ENCODE results near the gene UTRN. TPM values are rescaled to one million over a fixed set of nuclear protein-coding genes. Genes with fewer than 3 reads are reported as not detected.

The UTRN gene
- polyA plus RNA-seq, 12 donors = 41.5 to 121 (median 59.3) TPM; not detected in 1

Other genes with a start within 250 kb of the UTRN start
- gene SF3B5, start 189.8 kb upstream of the UTRN start, polyA plus RNA-seq (ENCODE audit: insufficient read length in 12 of 12) = 10 to 100 TPM in 11 of 12 donors, not detected in 1; 82.1 to 98.7 (median 93.5) TPM
- gene STX11, start 134.8 kb upstream of the UTRN start, polyA plus RNA-seq (ENCODE audit: insufficient read length in 12 of 12) = 1 to 10 TPM in 10 of 12 donors, under 1 TPM in 1, not detected in 1; 0.94 to 5.6 (median 2.4) TPM

Measured in muscle of arm (tissue), 12 donors.